Measurements from ENCODE around the gene SYNE3.

- TF ChIP-seq CTCF (conservative IDR thresholded peaks at IDR 0.05): no peak
- TF ChIP-seq EZH2 (IDR thresholded peaks at IDR 0.05; ENCODE audit: low read depth): no peak
These were observed 20.2 kb upstream of the SYNE3 start for GRCh38 chr14:95536671-95537070.
